ENCODE measurements around the gene CXCL5.

GRCh38 chr4:74033739-74034138 is 35.3 kb upstream of the CXCL5 start:
- TF ChIP-seq POLR2AphosphoS5 (IDR thresholded peaks at IDR 0.05; ENCODE audit: borderline replicate concordance, low read depth, low read length) (no peak), FOXP2 (optimal IDR thresholded peaks at IDR 0.05; ENCODE audit: control extremely low read depth, extremely low read length, insufficient read depth) (no peak), EZH2 (IDR thresholded peaks at IDR 0.05) (no peak)
